Activated CD8-positive, alpha-beta memory T cell treated with anti-CD3 and anti-CD28 coated beads, Interleukin-2, amount 50 U/mL, for 1 hour (primary cell): ENCODE measurements around the gene MAGED2.
"Not testable (repeated sequence)": the region's sequence is repeated elsewhere in the genome, so short reads cannot be mapped to it uniquely, and the experiment has no call there.

Experiments used
- DNase-seq: peaks from one replicate; pipeline ENCODE4 v3.0.0-alpha.2; 2020; ENCODE audit errors: extremely low read depth

The MAGED2 gene

DNA sequence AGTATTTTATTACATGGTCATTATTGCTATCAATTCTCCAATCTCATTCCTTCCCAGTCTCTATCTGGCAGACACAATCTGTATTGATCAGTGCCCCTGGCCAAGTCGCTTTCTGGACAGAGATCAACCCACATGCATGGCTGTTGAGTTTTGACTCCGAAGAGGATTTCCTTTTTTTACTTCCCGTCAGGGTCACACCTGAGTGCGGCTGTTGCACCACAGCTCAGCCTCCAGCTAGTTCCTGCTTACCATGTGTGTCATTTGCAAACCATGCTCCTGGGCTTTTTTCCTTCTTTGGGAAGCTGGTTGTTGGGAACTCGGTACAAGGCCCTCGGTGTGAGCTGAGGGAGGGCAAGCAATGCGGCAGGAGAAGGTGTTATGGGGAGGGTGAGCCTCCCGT lies 11.7 kb downstream of the MAGED2 start:
- DNase-seq = no peak

DNA sequence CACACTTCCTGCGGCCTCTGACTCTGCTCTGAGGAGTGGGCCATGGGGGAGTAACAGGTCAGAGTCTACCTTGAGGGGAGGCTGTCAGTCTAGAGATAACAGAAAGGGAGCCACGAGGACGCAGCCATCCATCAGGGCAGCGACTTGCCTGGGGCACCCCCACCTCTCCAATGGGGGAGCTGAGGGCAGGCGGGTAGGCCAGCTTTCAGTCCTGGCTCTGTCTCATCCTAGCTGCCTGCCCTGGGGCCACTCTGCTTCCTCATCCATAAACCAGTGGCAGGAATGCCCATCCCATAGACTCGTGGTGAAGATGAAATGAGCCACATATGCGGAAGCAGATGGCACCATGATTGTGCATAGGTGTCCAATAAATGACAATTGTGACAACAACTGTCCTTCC lies 13.2 kb downstream of the MAGED2 start:
- no peak for DNase-seq

DNA sequence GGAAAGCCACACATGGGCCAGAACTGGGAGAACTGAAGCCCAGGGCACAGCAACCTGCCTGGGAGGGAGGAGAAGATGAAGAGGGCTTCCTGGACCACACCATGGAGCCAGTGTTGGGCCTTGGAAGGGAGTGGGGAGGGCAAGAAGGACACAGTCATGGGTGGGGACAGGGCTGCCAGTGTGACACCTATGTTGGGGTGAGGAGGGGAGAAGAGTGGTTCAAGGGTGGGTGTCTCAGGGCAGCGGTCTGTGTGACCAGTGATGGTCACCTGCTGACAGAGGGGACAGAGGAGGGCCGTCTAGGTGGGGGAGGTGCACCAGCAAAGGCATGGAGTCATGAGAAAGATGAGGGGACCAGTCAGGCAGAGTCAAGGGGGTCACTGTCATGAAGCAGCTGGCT lies 13.8 kb downstream of the MAGED2 start:
- DNase-seq = no peak

DNA sequence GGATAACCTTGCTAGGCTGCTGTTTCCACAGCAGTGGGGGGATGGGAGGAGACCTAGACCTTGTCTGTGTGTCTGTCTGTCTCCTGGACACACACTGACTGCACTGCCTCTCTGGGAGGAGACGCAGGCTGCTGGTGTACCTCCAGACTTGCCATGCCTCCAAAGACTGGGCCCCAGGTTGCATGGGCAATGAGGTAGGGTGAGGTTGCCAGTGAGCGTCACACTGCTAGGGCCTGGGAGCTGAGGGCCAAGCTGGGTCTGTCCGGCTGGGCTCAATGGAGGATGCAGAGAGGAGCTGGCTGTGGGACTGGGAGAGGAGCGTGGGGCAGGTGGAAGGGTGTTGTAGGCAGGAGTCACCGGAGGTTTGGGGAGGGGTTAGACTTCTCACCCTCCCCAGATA lies 16.6 kb downstream of the MAGED2 start:
- DNase-seq = no peak

DNA sequence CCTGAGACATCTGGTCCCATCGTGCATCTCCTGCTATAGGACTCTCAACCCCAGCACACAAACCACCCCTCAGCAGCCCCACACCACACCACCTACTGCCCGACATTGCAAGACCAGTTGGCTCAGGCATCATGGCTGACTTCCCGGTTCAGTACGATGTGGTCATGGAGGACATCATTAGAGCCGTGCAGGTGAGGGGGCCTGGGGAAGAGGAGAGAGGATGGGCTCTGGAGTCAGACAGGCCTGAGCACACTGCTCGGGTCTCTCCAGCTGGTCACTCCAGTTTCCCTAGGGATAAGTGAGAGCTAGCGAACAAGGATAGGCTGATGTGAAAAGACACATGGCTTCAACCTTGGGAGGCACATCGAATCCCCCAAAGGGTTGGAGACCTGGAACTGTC lies 17.2 kb downstream of the MAGED2 start:
- DNase-seq = no peak

DNA sequence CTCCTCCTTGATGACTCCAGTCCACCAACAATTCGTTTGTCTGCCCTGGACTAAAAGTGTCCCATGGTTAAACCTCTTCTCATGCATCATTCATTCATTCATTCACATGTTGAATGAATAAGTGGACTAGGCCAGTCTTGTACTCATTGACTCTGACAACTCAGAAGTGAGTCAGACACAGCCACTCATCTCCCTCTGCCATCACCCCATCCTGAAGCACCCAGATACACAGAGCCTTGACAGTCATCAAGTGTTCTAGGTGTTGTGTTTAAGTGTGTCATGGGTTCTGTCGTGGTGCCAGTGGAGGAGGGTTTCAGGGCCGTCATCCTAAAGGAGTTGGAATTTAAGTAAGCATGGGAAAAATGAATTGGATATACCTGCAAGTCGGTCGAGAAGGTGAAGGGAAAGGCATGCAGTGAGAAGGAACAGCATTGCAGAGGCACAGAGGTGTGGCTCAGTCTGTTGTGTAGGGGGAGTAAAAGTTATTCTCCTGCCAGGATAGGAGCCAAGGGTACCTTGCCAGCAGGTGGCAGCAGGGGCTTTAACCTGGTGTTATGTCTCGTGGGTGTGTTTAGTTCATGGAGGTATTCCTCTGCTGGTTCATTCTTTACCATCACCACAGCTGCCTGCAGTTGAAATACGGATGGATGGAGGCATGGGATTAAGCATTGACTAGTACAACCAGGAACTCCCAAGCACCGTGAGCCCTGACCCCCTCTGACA lies 18.3 kb downstream of the MAGED2 start:
- DNase-seq = no peak

DNA sequence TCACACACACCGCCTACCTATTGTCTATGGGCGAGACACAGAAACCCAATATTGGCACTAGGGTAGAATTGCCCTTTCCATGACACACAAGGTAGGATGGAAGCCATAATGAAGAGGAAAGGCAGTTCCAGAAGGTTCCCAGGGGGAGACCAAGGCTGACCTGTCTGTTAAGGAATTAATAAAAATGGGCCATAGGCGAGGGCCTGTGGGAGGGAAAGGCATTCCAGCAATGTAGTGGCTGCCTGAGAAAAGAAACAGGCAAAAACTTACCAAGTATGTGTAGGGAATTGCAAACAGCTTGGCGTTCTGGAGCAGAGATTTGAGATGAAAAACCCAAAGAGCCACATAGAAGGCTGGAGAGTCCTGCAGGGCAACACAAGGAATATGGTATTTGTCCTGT lies 19.1 kb downstream of the MAGED2 start:
- no peak for DNase-seq

DNA sequence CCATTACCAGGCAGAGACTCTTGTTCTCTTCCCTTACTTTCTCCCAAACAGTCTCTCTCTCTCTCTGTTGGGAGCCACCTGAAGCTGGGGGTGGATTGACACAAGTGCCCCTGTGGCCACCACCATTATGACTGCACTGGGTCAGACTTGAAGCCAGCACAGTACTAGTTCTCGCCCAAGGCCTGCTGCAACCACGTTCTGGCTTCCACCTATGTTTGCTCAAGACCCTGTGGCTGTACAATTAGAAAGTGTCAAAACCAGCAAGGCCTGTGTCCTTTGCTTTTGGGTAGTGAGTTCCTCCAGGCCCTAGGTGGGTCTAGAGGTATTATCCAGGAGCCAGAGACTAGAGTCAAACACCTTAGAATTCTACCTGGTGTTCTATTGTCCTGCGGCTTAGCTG lies 31.0 kb downstream of the MAGED2 start:
- DNase-seq = no peak

DNA sequence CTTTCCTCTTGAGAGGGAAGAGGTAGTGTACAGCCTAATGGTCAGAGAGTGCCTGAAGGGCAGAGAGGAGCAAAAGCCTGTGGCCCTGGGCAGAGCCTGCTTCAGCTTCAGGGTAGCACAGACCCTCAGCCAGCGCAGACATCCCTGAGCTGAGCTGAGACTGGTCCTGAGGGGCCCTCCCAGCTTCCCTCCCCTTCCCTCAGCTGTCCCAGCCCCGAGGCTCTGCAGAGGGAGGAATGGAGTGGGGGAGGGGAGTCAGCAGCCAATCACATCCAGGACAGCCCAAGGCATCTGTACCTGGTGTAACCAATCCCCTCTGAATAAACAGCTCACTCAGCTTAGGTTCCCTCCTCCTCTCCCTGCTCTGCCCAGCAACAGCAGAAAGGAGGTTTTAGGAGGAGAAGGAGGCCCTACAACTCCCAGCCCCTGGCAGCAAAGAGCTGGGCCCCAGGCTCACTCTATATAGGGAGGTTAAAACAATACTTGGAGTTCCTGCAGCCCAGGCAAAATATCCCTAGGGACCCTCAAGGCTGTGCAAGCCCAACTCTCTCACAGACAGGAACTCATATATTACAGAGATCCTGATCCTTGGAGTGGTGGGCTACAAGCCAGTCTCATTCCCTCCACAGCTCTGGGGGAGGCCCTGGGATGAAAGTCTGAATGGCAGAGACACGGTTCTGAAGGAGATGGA lies 33.8 kb downstream of the MAGED2 start:
- not testable (repeated sequence) for DNase-seq

DNA sequence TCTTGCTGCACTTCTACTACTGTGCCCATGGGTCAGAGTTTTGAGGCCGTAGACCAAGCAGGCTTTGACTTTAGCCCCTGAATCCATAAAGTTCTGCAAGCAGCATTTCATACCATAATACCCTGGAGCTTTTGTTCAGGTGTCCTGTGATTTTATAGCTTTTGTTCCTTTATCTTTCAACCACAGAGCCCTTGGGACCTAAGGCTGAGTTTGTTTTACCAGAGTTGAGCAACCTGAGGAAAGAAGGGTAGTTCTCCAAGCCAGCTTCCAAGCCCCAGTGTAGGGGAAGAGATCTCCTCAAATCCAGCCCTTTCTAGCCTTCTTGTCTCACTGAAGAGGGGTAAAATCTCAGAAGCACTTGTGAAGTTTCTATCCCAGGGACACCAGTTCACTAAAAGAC lies 35.1 kb downstream of the MAGED2 start:
- DNase-seq = no peak

DNA sequence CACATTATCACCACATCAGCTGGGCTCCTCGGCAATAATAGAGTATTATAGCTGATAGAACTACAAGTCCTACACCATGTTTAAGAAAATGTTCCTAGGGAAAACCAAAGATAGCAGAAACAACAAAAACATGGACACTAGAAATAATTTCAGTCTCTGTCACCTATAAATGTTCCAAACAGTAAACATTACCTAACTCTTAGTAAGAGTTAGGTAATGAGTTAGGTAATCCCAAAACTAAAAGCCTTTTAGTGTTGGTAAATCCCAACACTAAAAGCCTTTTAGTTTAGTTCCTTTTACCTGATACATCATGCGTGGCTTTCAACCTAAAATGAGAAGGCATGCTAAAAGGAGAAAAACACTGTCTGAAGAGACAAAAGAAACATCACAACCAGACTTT lies 35.5 kb downstream of the MAGED2 start:
- DNase-seq = no peak

DNA sequence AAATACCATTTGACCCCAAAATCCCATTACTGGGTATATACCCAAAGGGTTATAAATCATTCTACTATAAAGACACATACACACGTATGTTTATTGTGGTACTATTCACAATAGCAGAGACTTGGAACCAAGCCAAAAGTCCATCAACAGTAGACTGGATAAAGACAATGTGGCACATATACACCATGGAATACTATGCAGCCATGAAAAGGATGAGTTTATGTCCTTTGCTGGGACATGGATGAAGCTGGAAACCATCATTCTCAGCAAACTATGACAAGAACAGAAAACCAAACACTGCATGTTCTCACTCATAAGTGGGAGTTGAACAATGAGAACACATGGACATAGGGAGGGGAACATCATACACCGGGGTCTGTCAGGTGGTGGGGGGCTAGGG lies 40.2 kb downstream of the MAGED2 start:
- not testable (repeated sequence) for DNase-seq

DNA sequence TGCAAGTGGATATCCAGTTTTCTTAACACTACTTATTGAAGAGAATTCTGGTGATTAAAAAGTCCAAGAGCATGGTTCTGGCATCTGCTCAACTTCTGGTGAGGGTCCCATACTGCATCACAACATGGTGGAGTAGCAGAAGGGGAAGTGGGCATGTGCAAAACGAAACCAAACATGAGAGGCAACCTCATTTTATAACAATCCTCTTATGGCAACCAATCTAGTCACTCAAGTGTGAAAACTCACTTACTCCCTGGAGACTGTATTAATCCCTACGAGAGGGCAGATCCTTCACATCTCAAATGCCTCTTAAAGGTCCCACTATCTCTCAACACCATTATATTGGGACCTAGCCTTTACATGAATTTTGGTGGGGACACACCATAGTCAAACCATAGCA lies 57.7 kb downstream of the MAGED2 start:
- no peak for DNase-seq
